GM10266 (cell line): ENCODE results near the gene CLSTN3.

Experiments
- DNase-seq: peaks from one replicate; pipeline ENCODE4 v3.0.0; 2012; ENCODE audit errors: extremely low spot score
- CTCF ChIP-seq: IDR thresholded peaks from 2 replicates; pipeline ENCODE4 v1.5.1; 2012; ENCODE audit warnings: mild to moderate bottlenecking, low read depth; ENCODE audit not compliant: control insufficient read depth, insufficient read depth; ENCODE audit errors: missing control alignments

CLSTN3 gene

GRCh38 chr12:7129872-7130691, at the start of gene CLSTN3:
Gene CLSTN3, plus strand, starts transcription at chr12:7130371. Its CDS starts 278 bp downstream, at chr12:7130649.
- peak; percentile 97 for DNase-seq
- TF ChIP-seq CTCF, result no peak

- TF ChIP-seq CTCF, result no peak
- DNase-seq, result no peak
Measured at GRCh38 chr12:7081037-7081436, 49.1 kb upstream of the CLSTN3 start.

GRCh38 chr12:7083125-7083524, 47.0 kb upstream of the CLSTN3 start:
- no peak for TF ChIP-seq CTCF
- DNase-seq, result no peak

DNA sequence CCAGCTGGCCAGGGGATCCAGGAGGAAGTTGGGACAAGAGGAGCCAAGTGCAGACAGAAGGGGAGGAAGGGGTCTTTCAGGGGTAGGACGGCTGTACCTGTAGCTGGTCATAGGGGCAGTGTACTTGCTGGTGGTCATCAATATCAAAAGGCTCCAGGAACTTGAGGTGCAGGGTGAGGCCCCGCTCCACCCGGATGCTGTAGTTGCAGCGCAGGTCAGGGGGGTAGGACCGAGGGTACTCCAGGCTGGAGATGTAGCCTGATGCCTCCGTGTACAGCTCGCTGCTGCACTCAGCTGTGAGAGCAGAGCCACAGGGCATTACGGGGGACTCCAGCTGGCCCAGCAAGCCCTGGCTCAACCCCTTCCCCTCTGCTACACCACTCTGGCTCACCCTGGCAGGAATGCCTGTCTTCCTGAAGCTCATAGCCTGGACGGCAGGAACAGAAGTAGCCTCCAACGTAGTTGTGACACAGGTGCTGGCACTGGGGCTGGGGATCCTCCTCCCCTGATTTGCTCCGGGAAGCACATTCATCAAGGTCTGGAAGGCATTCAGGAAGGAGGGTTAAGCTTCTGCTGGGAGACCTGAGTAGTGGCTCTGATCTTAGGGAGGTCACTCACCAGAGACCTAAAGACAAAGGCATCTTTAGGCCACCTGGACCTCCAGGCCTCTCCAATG, 40.8 kb upstream of the CLSTN3 start:
- no peak for TF ChIP-seq CTCF
- no peak for DNase-seq

GRCh38 chr12:7090222-7090998, 39.8 kb upstream of the CLSTN3 start:
- no peak for DNase-seq
- no peak for TF ChIP-seq CTCF

DNA sequence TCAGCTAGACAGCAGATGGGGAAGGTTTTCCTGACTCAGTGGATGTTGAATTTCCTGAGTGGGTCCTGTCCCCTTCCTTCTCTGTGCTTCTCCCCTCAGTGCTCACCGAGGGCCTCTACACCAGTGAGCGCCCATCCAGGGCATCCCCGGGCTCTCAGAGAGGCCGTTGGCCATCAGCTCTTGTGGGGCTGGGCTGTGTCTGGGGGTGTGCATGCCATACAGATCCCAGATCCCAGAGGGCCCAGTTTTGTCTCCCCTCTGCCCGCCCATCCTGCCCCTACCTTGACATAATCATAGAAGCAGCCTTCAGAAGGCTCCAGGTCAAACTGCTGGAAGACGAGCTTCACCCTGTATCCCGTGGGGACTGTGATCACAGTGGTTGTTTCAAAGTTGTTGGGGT, 39.0 kb upstream of the CLSTN3 start:
- TF ChIP-seq CTCF, result no peak
- no peak for DNase-seq

GRCh38 chr12:7091660-7092228, 38.4 kb upstream of the CLSTN3 start:
- TF ChIP-seq CTCF, result no peak
- peak; percentile 18 for DNase-seq
